Measurements from ENCODE around the gene KISS1R. TPM values are rescaled to one million over a fixed set of nuclear protein-coding genes. Genes with fewer than 3 reads are reported as not detected.

The KISS1R gene
- total and polyA plus RNA-seq, 4 donors, result not detected

DNA sequence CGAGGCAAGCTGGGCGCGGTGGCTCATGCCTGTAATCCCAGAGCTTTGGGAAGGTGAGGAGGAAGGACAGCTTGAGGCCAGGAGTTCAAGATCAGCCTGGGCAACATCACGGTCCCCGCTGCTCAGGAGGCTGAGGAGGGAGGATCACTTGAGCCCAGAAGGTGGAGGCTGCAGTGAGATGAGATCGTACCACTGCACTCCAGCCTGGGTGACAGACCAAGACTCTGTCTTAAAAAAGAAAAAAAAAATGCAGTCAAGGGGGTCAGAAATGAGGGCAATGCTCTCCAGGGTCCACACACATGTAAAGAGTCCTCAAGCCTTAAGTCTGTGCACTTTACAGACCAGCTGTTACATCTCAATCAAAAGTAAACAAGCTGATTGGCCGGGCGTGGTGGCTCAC is 12.6 kb upstream of the KISS1R start:
- H3K9me3 ChIP-seq (ENCODE audit: control insufficient read depth in 4 of 4, low read length in 3 of 4), result no peaks in the 10 kb centered on the region
- H3K9ac ChIP-seq (ENCODE audit: low read depth in 1 of 2, low read length in 2 of 2), result no peak overlapping the region
- TF ChIP-seq TAF1 (conservative IDR thresholded peaks at IDR 0.05), result no peak
- TF ChIP-seq FOXA2 (IDR thresholded peaks at IDR 0.05), result no peak
- no peak for TF ChIP-seq GABPA (IDR thresholded peaks at IDR 0.05 in 1 of 2, conservative IDR thresholded peaks at IDR 0.05 in 1 of 2)
- TF ChIP-seq, protein P1, sequence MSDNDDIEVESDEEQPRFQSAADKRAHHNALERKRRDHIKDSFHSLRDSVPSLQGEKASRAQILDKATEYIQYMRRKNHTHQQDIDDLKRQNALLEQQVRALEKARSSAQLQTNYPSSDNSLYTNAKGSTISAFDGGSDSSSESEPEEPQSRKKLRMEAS (IDR thresholded peaks at IDR 0.05), result no peak
- no peak for TF ChIP-seq YY1 (IDR thresholded peaks at IDR 0.05)
- TF ChIP-seq SP1 (IDR thresholded peaks at IDR 0.05), result no peak
- H3K27ac ChIP-seq (ENCODE audit: low read depth in 1 of 2, low read length in 2 of 2), result no peak overlapping the region
- DNase-seq (ENCODE audit: low spot score), result no peak
- no peaks in the 10 kb centered on the region for H3K27me3 ChIP-seq (ENCODE audit: control insufficient read depth in 4 of 4, insufficient read depth in 4 of 4, low read length in 3 of 4)
- H3K4me1 ChIP-seq (ENCODE audit: control insufficient read depth in 4 of 4, insufficient read depth in 4 of 4, low read length in 3 of 4), result peaks cover 7 to 14% (median 9%) of the 10 kb centered on the region in 4 donors
- no peak overlapping the region for H3K4me3 ChIP-seq (ENCODE audit: low read depth in 1 of 3, low read length in 3 of 3)
- WGBS, result 95% methylated on average over 8 of the region's 8 CpGs
- peaks cover 0 to 10% (median 1%) of the 10 kb centered on the region in 4 donors for H3K36me3 ChIP-seq (ENCODE audit: control insufficient read depth in 4 of 4, insufficient read depth in 3 of 4, low read depth in 1 of 4, low read length in 3 of 4)

DNA sequence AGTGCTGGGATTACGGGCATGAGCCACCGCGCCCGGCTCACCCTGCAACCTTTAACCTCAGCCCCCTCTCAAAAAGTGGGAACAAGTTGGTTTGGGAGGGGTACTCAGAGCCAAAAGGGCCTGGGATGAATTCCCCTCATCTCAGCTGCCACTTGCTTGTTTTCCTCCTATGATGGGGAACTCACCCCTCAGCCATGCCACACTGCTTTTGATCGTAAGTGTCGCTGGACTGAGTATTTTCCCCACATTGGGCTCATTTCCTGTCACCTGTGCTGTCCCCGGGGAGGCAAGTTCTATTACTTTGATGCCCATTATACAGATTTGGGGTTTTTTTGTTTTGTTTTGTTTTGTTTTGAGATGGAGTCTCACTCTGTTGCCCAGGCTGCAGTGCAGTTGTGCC is 10.7 kb upstream of the KISS1R start:
- no peak for DNase-seq (ENCODE audit: low spot score)
- Histone ChIP-seq H3K36me3 (ENCODE audit: control insufficient read depth in 4 of 4, insufficient read depth in 3 of 4, low read depth in 1 of 4, low read length in 3 of 4) (peaks cover 0 to 5% (median 0%) of the 10 kb centered on the region in 4 donors), H3K4me1 (ENCODE audit: control insufficient read depth in 4 of 4, insufficient read depth in 4 of 4, low read length in 3 of 4) (peaks cover 9 to 14% (median 10%) of the 10 kb centered on the region in 4 donors), H3K27me3 (ENCODE audit: control insufficient read depth in 4 of 4, insufficient read depth in 4 of 4, low read length in 3 of 4) (no peaks in the 10 kb centered on the region), H3K9ac (ENCODE audit: low read depth in 1 of 2, low read length in 2 of 2) (no peak overlapping the region), H3K27ac (ENCODE audit: low read depth in 1 of 2, low read length in 2 of 2) (no peak overlapping the region), H3K9me3 (ENCODE audit: control insufficient read depth in 4 of 4, low read length in 3 of 4) (no peaks in the 10 kb centered on the region), H3K4me3 (ENCODE audit: low read depth in 1 of 3, low read length in 3 of 3) (no peak overlapping the region)
- no peak for TF ChIP-seq YY1 (IDR thresholded peaks at IDR 0.05)
- TF ChIP-seq EGR1 (IDR thresholded peaks at IDR 0.05; ENCODE audit: low read depth in 2 of 2), result no peak
- TF ChIP-seq TAF1 (conservative IDR thresholded peaks at IDR 0.05), result no peak
- no peak for TF ChIP-seq HNF4A (conservative IDR thresholded peaks at IDR 0.05)
- 96% methylated on average over 7 of the region's 7 CpGs for WGBS

DNA sequence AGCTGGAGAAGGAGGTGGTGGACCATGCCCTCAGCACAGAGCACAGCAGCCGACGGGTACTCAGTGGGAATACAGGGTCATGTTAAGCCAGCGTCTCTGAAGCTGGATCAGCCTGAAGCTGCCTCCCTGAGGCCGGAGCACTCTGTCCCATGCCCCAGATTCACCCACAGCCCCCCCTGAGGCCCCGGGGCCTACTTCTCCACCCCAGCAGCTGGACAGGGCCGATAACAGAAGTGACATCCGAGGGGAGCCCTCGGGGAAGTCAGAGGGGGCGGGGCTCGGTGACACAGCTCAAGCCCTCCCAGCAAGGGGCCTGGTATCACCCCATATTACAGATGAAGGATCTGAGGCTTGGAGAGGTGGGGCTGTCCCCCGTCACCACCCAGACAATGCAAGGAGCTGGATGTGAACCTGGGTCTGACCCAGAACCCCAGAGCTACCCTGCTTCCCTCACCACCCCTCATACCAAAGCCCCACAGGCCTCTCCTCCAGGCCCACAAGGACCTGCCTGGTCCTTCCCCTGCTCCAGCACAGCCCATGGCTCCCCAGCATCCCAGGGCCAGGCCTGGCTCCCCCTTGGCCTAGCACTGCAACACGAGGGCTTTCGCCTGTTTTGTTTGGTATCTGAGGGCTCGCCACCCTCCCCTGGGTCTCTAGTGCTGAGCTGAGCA is 9.8 kb upstream of the KISS1R start:
- peak; percentile 91 for DNase-seq (ENCODE audit: low spot score)
- Histone ChIP-seq H3K4me1 (ENCODE audit: control insufficient read depth in 4 of 4, insufficient read depth in 4 of 4, low read length in 3 of 4) (peaks cover 5 to 10% (median 7%) of the 10 kb centered on the region in 4 donors), H3K36me3 (ENCODE audit: control insufficient read depth in 4 of 4, insufficient read depth in 3 of 4, low read depth in 1 of 4, low read length in 3 of 4) (no peaks in the 10 kb centered on the region), H3K27me3 (ENCODE audit: control insufficient read depth in 4 of 4, insufficient read depth in 4 of 4, low read length in 3 of 4) (no peaks in the 10 kb centered on the region), H3K4me3 (ENCODE audit: low read depth in 1 of 3, low read length in 3 of 3) (no peak overlapping the region), H3K9me3 (ENCODE audit: control insufficient read depth in 4 of 4, low read length in 3 of 4) (no peaks in the 10 kb centered on the region), H3K27ac (ENCODE audit: low read depth in 1 of 2, low read length in 2 of 2) (no peak overlapping the region), H3K9ac (ENCODE audit: low read depth in 1 of 2, low read length in 2 of 2) (no peak overlapping the region)
- 79% methylated on average over 14 of the region's 14 CpGs for WGBS
- no peak for TF ChIP-seq RXRA (IDR thresholded peaks at IDR 0.05)
- no peak for TF ChIP-seq RAD21 (IDR thresholded peaks at IDR 0.05)
- no peak for TF ChIP-seq SP1 (IDR thresholded peaks at IDR 0.05)
- TF ChIP-seq, protein P2, sequence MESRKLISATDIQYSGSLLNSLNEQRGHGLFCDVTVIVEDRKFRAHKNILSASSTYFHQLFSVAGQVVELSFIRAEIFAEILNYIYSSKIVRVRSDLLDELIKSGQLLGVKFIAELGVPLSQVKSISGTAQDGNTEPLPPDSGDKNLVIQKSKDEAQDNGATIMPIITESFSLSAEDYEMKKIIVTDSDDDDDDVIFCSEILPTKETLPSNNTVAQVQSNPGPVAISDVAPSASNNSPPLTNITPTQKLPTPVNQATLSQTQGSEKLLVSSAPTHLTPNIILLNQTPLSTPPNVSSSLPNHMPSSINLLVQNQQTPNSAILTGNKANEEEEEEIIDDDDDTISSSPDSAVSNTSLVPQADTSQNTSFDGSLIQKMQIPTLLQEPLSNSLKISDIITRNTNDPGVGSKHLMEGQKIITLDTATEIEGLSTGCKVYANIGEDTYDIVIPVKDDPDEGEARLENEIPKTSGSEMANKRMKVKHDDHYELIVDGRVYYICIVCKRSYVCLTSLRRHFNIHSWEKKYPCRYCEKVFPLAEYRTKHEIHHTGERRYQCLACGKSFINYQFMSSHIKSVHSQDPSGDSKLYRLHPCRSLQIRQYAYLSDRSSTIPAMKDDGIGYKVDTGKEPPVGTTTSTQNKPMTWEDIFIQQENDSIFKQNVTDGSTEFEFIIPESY (IDR thresholded peaks at IDR 0.05), result no peak
- no peak for TF ChIP-seq HNF4G (IDR thresholded peaks at IDR 0.05)
- TF ChIP-seq ATF3 (IDR thresholded peaks at IDR 0.05), result no peak
- TF ChIP-seq EGR1 (IDR thresholded peaks at IDR 0.05; ENCODE audit: low read depth in 2 of 2), result no peak
- TF ChIP-seq, protein P3, sequence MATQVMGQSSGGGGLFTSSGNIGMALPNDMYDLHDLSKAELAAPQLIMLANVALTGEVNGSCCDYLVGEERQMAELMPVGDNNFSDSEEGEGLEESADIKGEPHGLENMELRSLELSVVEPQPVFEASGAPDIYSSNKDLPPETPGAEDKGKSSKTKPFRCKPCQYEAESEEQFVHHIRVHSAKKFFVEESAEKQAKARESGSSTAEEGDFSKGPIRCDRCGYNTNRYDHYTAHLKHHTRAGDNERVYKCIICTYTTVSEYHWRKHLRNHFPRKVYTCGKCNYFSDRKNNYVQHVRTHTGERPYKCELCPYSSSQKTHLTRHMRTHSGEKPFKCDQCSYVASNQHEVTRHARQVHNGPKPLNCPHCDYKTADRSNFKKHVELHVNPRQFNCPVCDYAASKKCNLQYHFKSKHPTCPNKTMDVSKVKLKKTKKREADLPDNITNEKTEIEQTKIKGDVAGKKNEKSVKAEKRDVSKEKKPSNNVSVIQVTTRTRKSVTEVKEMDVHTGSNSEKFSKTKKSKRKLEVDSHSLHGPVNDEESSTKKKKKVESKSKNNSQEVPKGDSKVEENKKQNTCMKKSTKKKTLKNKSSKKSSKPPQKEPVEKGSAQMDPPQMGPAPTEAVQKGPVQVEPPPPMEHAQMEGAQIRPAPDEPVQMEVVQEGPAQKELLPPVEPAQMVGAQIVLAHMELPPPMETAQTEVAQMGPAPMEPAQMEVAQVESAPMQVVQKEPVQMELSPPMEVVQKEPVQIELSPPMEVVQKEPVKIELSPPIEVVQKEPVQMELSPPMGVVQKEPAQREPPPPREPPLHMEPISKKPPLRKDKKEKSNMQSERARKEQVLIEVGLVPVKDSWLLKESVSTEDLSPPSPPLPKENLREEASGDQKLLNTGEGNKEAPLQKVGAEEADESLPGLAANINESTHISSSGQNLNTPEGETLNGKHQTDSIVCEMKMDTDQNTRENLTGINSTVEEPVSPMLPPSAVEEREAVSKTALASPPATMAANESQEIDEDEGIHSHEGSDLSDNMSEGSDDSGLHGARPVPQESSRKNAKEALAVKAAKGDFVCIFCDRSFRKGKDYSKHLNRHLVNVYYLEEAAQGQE (IDR thresholded peaks at IDR 0.05), result no peak
- no peak for TF ChIP-seq TAF1 (conservative IDR thresholded peaks at IDR 0.05)
- TF ChIP-seq GABPA (IDR thresholded peaks at IDR 0.05 in 1 of 2, conservative IDR thresholded peaks at IDR 0.05 in 1 of 2), result no peak
- TF ChIP-seq, protein P4, sequence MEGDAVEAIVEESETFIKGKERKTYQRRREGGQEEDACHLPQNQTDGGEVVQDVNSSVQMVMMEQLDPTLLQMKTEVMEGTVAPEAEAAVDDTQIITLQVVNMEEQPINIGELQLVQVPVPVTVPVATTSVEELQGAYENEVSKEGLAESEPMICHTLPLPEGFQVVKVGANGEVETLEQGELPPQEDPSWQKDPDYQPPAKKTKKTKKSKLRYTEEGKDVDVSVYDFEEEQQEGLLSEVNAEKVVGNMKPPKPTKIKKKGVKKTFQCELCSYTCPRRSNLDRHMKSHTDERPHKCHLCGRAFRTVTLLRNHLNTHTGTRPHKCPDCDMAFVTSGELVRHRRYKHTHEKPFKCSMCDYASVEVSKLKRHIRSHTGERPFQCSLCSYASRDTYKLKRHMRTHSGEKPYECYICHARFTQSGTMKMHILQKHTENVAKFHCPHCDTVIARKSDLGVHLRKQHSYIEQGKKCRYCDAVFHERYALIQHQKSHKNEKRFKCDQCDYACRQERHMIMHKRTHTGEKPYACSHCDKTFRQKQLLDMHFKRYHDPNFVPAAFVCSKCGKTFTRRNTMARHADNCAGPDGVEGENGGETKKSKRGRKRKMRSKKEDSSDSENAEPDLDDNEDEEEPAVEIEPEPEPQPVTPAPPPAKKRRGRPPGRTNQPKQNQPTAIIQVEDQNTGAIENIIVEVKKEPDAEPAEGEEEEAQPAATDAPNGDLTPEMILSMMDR (IDR thresholded peaks at IDR 0.05; ENCODE audit: low read depth, low read length, missing input control), result no peak
- no peak for TF ChIP-seq FOXA2 (IDR thresholded peaks at IDR 0.05)
- no peak for TF ChIP-seq NR2F2 (IDR thresholded peaks at IDR 0.05)
- no peak for TF ChIP-seq FOXA1 (IDR thresholded peaks at IDR 0.05)
- TF ChIP-seq, protein P1 (IDR thresholded peaks at IDR 0.05), result no peak
- no peak for TF ChIP-seq HNF4A (conservative IDR thresholded peaks at IDR 0.05)

All from liver (tissue), 9 donors.